Loucy (cell line): Measurements from ENCODE around the gene PLEK.

ENCODE experiments used
- CTCF ChIP-seq: fragments of 200-600 bp; sonication (generic); conservative IDR thresholded peaks from 2 replicates; pipeline ENCODE4 v1.5.1; 2014; ENCODE audit warnings: mild to moderate bottlenecking, antibody characterized with exemption, low read length
- EZH2phosphoT487 ChIP-seq: fragments of 200-600 bp; IDR thresholded peaks from 2 replicates; pipeline ENCODE4 v1.6.1; 2018; ENCODE audit warnings: antibody characterized with exemption, mild to moderate bottlenecking, moderate library complexity, borderline replicate concordance

- TF ChIP-seq CTCF: no peak
- no peak for TF ChIP-seq EZH2phosphoT487
Observed at GRCh38 chr2:68390586-68390985, 25.5 kb downstream of the PLEK start.
